NCI-H2029 (cell line): ENCODE measurements around the gene OTUD7B.
"Not testable (repeated sequence)": the region's sequence is repeated elsewhere in the genome, so short reads cannot be mapped to it uniquely, and the experiment has no call there.

ENCODE experiments used
- DNase-seq: peaks from one replicate; lab custom pipeline; 2025; lab: John Stamatoyannopoulos, UW

OTUD7B gene

GRCh38 chr1:149949911-149950310, 60.6 kb downstream of the OTUD7B start:
- no peak for DNase-seq

DNA sequence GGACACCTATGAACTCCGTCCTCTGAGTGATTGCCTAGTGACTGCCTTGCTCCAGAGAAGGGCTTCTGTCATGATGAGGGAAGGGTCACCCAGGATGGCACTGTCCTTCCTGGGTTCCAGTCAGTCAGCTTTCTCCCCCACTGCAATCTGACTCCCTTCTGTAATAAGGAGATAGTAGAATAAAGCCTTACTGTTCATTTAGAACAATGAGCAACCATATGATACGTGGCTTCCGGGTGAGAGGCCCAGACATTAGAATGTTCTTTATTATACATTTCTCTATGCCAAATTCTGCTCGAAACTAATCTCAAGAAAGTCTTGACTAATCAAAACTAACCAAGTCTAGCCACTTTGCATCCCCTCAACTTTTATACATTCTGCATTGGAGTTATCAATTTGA, 65.3 kb downstream of the OTUD7B start:
- no peak for DNase-seq

DNA sequence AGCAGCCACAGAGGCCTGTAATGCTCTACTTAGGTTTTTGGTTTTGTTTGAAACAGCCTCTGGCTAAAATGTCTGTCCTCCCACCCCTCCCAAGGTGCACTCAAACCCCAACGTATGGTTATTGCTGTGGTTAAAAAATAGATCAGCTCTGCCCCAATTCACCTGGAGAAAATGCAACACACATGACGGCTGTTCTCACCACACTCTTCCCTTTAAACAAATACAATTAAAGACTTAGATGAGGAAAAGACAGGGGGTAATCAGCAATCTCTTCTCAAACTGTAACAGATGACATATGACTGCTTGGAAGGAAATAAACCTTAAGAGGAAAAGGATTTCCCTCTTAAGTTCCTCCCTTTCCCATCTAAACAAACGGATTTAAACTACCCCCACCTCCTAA, 67.6 kb downstream of the OTUD7B start:
- no peak for DNase-seq

- no peak for DNase-seq
Measured at GRCh38 chr1:149942207-149942606, 68.3 kb downstream of the OTUD7B start.

DNA sequence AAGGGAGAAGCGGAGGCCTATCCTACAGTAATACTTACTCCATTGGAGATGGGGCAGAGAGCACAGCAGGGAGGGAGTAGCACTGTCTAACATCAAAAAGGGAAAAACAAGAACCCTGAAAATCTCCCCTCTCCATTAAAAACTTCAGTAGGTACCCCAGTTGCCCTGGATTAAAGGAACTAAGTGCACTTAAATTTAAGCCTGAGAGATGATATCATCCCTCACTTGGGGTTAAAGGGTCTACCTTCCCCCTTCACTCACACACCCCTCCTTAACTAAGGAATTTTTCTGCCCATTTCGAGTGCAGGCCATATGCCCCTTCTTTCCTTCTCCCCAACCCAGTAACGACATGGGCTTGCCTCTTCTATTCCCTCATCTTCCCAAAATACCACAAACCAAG, 70.1 kb downstream of the OTUD7B start:
- no peak for DNase-seq

DNA sequence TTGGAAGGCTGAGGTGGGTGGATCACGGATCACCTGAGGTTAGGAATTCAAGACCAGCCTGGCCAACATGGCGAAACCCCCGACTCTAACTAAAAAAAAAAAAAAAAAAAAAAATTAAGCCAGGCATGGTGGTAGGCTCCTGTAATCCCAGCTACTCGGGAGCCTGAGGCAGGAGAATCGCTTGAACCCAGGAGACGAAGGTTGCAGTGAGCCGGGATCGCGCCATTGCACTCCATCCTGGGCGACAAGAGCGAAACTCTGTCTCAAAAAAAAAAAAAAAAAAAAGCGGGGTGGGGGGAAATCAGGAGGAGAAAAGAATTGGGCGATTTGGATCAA, 71.9 kb downstream of the OTUD7B start:
- not testable (repeated sequence) for DNase-seq

DNA sequence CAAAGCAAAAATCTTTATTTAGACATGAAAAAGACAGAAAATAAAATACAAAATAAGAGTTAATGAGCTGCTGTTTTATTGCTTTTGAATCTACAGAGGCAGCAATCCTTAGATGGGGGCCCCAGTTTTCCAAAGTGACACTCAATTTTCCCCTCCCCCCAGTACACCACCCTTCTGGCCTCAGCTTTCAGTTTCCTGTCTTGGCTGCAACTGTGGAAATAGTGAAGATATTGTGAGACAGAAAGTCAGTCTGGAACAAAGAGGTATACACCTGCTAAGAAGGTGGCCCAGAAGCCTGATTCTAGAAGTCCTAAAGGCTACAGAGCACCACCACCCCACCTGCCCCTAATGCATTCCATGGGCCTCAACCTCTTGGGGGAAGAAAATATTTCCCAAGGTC, 72.8 kb downstream of the OTUD7B start:
- no peak for DNase-seq

GRCh38 chr1:149936992-149937705, 73.4 kb downstream of the OTUD7B start:
- DNase-seq = peak; percentile 14

DNA sequence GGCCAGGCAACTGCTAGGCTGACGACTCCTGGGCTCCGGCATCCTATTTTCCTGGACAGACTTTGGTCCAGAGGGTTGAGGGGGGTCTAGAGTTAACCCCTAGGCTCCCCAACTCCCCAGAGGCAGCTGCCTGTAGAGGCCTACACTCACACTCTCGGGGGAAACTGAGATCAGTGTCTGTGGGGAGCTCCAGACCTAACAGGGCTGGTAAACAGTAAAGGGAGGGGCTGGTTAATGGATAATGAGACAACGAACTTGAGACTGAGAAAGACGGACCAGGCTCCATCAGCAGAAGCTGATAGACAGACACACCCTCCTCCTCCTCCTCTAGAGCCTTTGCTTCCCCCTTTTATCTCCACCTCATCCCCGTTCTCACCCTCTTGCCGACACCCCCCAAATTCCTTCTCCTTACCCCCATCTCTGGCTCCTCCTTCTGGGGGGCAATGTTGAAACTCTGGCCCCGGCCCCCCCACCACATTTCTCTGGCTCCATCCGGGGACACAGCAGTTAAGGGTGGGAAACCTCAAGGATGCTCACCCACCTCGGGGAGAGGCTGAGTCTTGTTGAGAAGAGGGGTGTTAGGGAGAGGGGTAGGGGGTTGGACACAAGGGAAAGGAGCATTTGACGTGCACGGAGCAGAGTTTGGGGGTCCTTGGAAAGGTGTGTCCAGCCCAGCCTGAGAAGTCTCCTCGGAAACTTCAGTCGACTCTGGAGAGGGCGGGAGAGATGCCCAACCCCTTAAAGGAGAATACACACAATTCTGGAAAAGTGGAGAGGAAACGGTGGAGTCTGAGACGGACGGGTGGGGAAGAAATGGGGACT, 74.1 kb downstream of the OTUD7B start, which contains the start of gene MTMR11:
Gene MTMR11, minus strand, starts transcription at position 710 of the 822 bp plus-strand sequence. Its CDS starts 232 bp downstream, at position 478.
- DNase-seq = no peak

DNA sequence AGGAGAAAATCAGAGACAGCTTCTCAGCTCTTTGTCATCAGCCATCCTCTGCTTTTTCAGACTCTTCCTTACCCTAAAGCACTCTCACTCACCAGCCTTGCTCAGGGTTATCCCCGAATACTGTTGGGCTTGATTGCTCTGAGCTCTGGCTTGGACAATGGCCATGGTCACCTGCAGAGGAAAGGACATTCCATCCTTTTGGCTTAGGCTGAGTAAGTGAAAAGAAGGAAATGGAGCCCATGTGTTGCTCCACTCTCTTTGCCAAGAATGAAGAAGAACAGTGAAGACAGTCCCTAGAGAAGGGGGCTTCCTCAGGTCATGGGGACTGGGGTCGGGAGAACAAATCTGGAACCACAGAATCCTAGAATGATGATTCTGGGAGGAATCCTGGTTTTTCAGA, 76.2 kb downstream of the OTUD7B start:
- DNase-seq = no peak

- DNase-seq = no peak
Measured at GRCh38 chr1:149933208-149933607, 77.3 kb downstream of the OTUD7B start.

GRCh38 chr1:149932474-149932873, 78.1 kb downstream of the OTUD7B start:
- DNase-seq = no peak

GRCh38 chr1:149931212-149931790, 79.2 kb downstream of the OTUD7B start:
- no peak for DNase-seq

- DNase-seq = no peak
Measured at GRCh38 chr1:149929856-149930255, 80.7 kb downstream of the OTUD7B start.

DNA sequence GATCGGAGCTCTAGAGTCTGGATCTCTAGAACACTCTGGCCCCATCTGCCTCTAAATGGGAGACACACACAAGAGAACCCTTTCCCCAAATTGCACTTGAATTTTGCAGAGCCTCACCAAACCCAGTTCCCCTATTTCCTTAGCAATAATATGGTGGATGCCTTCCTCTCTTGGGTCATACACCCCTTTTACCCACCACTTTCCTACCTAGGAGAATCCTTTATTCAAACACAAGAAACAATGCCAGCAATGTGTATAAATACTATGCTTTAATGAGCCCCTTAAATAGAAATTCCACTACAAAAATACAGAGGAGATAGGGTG, 82.2 kb downstream of the OTUD7B start:
- no peak for DNase-seq

DNA sequence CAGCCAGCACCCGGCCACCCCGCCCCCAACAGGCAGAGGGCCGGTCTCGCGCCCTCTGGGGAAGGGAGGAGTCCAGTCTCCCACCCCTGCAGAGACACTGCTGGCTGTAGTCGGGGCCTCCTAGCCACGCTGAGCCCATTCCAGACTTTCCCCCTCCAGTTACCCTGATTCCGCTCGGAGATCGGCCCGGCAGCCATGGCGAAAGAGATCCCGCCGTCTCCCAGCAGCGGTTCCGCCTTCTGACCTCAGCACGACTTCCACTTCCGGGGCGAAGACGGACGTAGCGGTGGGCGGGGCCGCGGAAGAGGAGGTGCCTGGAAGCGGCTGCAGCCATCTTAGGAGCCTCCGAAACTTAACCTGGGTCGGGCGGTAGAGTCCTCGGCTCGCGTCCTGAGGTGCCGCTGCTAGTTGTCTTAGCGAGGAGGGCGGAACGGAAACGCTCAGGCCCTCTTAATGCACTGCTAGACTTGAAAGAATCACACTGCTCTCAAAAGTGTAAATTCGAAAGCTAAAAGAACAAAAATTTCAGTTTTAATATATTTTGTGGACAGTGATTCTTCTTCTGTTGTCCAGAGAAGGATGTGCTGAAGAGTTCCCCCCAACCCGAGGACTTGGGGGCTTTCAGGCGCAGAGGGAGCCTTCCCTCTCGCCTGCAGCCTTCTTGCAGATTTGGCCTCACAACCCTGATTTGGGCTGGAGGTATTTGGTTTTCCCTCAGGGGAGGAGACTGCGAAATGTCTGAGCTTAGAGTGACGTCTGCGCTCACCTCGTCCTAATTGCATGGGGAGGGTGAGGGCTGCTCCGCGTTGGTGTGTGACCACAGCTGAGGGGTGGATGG, 82.7 kb downstream of the OTUD7B start, which contains the start of gene SF3B4:
Gene SF3B4, minus strand, starts transcription at position 241 of the 838 bp plus-strand sequence. Its CDS starts 44 bp downstream, at position 197.
- DNase-seq = peak; percentile 94

DNA sequence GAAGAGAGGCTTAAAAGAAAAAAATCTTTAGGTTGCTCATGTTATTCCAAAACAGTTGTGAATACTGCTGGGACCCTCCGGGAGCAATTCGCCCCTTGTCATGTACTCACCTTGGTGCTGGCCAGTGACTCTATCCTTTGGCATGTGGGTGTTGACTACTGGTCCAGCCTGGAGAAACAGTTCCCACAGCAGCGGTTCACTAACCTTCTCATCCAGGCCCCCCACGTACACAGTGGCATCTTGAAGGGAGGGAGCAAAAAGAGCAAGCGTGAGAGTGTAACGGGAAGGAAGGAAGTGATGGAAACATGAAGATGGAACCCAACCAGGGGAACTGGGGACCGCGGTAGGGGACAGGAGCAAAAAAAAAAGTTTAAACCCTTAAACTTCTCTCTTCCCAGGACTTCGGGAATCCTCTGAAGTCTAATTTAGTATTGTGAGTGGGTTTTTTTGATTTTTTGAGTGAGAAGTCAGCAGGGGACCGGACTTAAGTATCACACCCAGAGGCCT, 83.4 kb downstream of the OTUD7B start:
- no peak for DNase-seq

DNA sequence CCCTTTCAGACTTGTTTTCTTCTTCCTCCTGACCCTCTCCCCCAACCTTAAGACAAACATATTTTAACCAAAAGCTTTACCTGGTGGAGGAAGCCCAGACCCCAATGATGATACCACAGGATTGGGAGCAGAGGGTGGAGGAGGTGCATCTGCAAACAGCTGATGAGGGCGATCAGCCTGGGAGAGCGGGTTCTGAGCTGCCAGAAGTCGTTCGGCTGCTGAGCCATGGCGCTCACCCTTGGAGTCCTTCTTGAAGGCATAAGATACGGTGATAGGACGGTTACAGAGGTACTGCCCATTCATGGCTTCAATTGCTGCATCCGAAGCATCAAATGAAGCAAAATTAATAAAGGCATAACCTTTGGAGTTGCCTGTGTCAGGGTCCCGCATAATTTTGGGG, 84.2 kb downstream of the OTUD7B start:
- no peak for DNase-seq

- no peak for DNase-seq
Measured at GRCh38 chr1:149925751-149926150, 84.8 kb downstream of the OTUD7B start.

DNA sequence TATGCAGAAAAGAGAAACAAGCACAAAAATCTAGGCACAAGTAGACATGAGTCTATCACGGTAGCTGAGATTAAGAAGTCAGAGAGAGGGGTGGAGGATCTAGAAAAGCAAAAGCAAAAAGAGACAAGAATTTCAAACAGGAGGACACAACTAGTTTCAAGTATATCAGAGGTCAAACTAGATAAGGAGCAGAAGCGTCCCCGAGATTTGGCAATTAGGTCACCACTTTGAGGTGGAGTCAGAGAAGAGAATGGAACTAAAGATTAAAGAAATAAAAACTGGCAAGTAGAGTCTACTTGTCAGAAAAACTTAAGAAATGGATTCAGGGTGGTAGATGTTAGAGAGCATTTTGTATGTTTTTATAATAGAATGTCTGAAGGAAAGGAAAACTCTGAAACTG, 85.2 kb downstream of the OTUD7B start:
- no peak for DNase-seq

DNA sequence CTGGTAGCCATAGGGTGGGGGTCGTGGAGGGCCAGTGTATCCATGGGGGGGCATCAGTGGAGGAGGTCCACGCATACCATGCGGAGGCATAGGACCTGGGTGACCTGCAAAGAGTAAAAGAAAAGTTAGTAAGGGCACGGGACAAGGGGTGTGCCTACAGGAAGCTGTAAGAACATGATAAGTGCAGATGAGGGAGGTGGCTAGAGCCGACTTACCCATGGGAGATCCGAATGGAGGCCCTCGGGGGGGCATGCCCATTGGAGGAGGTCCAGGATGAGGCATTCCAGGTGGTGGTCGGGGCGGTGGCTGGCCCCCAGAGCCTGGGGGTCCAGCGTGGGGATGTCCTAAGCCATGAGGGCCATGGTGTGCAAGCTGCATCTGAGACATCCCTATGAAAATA, 86.9 kb downstream of the OTUD7B start:
- DNase-seq = no peak

DNA sequence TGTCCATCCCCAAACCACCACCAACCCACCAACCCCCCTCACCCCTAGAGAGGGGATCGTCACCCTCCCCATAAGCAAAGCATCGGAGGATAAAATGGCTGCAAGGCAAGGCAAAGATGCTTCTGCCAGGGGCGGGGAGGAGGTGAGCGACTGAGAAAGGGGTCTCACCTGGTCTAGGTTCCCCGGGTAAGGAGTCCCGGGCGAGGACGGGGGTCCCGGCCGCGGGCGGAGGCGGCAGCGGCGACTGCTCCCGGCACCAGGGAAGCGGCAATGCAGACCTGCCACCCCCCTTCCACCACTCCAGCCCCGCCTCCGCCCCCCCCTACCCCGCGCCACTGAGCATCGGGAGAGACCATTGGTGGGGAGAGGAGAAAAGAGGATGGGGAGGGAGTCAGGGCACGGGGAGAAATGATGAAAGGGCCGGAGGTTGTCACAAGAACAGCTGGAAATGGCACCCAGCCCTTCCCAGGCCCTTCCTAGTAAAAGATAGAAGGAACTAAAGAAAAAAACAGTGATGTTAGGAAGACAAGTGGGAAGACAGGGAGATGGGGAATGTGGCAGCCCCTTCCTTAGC, 92.9 kb downstream of the OTUD7B start, which contains the start of gene SV2A:
Gene SV2A, minus strand, starts transcription at position 274 of the 574 bp plus-strand sequence. CDS start 4,004 bp downstream, outside the sequence.
- DNase-seq = peak; percentile 18
